HUES48 (cell line): Measurements from ENCODE around the gene WDFY3.

Source experiments
- H3K27ac ChIP-seq: one replicate; pipeline ENCODE4 v1.7.0; 2013; ENCODE audit warnings: low read depth, low read length, inconsistent platforms
- H3K27me3 ChIP-seq: 2 replicates; pipeline ENCODE4 v1.6.1; 2013; ENCODE audit warnings: mild to moderate bottlenecking, low read length; ENCODE audit not compliant: control insufficient read depth, insufficient read depth
- H3K36me3 ChIP-seq: 2 replicates; pipeline ENCODE4 v1.6.1; 2013; ENCODE audit warnings: low read length; ENCODE audit not compliant: control insufficient read depth, insufficient read depth
- H3K4me1 ChIP-seq: 2 replicates; pipeline ENCODE4 v1.6.1; 2013; ENCODE audit warnings: mild to moderate bottlenecking, low read length; ENCODE audit not compliant: control insufficient read depth, insufficient read depth
- H3K4me3 ChIP-seq: 2 replicates; pipeline ENCODE4 v1.5.1; 2013; ENCODE audit warnings: mild to moderate bottlenecking, low read depth, low read length
- H3K9ac ChIP-seq: 2 replicates; pipeline ENCODE4 v1.6.1; 2013; ENCODE audit warnings: mild to moderate bottlenecking, low read depth, low read length, moderate library complexity
- H3K9me3 ChIP-seq: 2 replicates; pipeline ENCODE4 v1.6.1; 2013; ENCODE audit warnings: low read length; ENCODE audit not compliant: control insufficient read depth, insufficient read depth

WDFY3 gene

DNA sequence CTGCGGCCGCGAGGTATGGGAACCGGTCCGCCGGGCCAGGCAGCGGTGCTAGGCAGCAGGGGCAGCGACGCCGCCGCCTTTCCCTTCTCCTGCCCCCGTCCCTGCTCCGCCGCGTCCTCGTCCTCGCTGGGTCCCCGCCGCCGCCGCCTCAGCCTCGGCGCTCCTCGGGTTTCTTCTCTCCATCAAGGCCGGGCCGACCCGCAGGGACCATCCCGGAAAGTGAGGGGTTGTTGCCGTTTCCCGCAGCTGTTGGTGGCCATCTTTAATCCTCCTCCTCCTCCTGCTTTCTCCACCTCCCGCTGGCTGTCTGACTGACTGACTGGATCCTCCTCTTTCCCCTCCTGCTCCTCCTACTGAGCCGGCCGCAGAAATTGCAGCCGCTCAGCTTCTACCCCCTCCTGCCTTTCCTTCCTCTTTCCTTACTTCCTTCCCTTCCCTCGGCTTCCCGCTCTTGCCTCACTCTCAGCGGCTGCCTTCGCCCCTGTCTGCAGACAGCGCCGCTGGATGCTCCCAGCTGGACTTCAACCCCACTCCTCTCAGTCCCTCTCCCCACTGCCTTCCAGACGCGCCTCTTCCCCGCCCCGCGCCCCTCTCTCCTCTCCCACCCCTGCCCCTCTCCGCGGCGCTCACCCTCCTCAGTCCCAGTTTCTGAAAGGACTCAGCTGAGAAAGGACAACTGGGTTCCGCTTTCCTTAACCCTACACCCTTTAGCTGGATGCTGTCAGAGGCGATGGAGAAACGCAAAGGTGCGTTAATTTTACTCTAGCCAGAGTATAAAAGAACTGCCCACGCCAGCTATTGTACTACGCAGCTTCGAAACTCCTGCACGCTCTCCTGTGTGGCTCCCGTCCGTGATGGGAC is at the start of gene WDFY3:
Gene WDFY3 (minus strand): TSS at position 309 of the 861 bp plus-strand sequence. CDS start 106,099 bp downstream, outside the sequence.
- H3K36me3 ChIP-seq: no peaks in the 10 kb centered on the region
- peak within 1 kb of the TSS; percentile 72 for H3K4me3 ChIP-seq
- peaks cover 32% of the 10 kb centered on the region for H3K4me1 ChIP-seq
- H3K27me3 ChIP-seq: no peaks in the 10 kb centered on the region
- no peaks in the 10 kb centered on the region for H3K9me3 ChIP-seq
- peak within 1 kb of the TSS; percentile 92 for H3K27ac ChIP-seq
- peak within 1 kb of the TSS; percentile 88 for H3K9ac ChIP-seq

DNA sequence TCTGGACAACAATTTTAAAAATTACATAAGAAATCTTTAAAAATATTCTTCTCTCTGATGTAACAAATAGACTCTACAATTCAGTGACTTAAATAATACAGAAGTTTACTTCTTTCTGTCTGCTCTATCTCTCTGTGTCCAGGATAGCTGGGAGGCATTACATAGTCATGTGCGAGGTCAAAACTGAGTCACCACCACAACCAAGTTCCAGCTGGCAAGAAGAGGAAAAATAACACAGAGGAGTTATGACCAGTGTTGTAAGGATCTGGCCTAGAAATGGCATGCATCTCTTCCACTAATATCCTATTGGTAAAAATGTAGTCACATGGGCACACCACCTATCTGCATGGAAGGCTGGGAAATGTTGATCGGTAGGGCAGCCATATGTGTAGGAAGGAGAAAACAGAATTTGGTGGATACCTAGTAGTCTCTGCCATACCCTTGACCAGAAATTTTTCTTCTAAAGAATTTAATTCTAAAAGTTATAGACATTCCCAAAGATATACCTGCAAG is 39.4 kb upstream of the WDFY3 start:
- Histone ChIP-seq H3K9me3 (no peaks in the 10 kb centered on the region), H3K9ac (no peak overlapping the region), H3K27me3 (no peaks in the 10 kb centered on the region), H3K4me3 (no peak overlapping the region), H3K4me1 (no peaks in the 10 kb centered on the region; the same call in 1 of the 2 replicates), H3K36me3 (no peaks in the 10 kb centered on the region), H3K27ac (no peak overlapping the region)

GRCh38 chr4:85000343-85000742 is 33.9 kb upstream of the WDFY3 start:
- no peaks in the 10 kb centered on the region for H3K27me3 ChIP-seq
- no peaks in the 10 kb centered on the region for H3K4me1 ChIP-seq

DNA sequence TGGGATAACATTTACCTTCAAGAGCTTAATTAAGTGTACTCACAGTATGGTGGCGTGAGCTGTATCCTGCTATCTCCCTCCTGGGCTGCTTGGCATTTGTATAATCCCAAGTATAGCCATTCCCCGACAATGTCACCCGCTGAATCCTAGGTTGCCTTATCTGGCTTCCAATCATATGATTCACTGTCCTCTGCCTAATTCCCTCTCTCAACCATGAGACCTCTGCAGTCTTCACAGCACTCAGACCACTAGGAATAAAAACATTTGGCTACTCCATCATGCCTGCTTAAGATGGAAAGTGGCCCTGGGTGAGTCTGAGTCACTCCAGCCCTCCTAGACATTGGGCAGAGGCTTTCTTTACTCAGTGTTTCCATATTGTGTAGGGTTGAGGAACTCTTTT is 28.9 kb upstream of the WDFY3 start:
- Histone ChIP-seq H3K27me3 (no peaks in the 10 kb centered on the region), H3K4me3 (no peak overlapping the region), H3K36me3 (no peaks in the 10 kb centered on the region), H3K9me3 (no peaks in the 10 kb centered on the region), H3K9ac (no peak overlapping the region), H3K4me1 (no peaks in the 10 kb centered on the region), H3K27ac (no peak overlapping the region)

More at GRCh38 chr4:85000343-85000742, 33.9 kb upstream of the WDFY3 start:
- no peak overlapping the region for H3K4me3 ChIP-seq
- no peak overlapping the region for H3K27ac ChIP-seq
- H3K36me3 ChIP-seq: no peaks in the 10 kb centered on the region
- no peaks in the 10 kb centered on the region for H3K9me3 ChIP-seq
- H3K9ac ChIP-seq: no peak overlapping the region

DNA sequence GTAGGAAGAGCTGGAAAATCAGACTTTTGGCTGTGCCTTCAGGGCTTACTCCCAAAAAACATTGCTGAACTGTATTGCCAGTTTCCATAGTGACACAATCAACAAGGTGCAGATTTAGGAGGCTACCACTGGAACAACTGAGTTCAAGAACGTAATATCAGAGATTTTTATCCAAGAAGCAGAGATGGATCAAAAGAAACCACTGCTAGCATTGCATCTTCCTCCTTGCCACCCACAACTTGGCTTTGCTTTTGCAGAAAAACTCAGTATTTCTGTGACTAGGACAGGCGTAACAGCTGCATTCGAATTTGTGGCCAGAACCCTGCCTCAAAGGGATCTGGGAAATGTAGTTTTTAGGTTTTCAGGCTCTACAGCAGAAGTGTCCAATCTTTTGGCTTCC is 27.8 kb upstream of the WDFY3 start:
- Histone ChIP-seq H3K27me3 (no peaks in the 10 kb centered on the region), H3K4me1 (no peaks in the 10 kb centered on the region), H3K9me3 (no peaks in the 10 kb centered on the region), H3K27ac (no peak overlapping the region), H3K4me3 (no peak overlapping the region), H3K9ac (no peak overlapping the region; the same call in 1 of the 2 replicates), H3K36me3 (no peaks in the 10 kb centered on the region)

DNA sequence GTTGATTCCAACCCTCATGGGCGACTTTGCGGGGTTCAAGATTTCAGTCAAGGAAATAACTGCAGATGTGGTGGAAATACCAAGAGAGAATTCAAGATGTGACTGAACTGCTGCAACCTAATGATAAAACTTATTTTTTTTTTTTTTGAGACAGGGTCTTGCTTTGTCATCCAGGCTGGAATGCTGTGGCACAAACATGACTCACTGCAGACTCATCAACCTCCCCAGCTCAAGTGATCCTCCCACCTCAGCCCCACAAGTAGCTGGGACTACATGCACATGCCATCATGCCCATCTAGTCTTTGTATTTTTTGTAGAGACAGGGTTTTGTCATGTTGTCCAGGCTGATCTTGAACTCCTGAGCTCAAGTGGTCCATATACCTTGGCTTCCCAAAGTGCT is 19.5 kb upstream of the WDFY3 start:
- Histone ChIP-seq H3K36me3 (no peaks in the 10 kb centered on the region), H3K4me1 (no peaks in the 10 kb centered on the region), H3K9me3 (peaks cover 10% of the 10 kb centered on the region), H3K9ac (no peak overlapping the region), H3K4me3 (no peak overlapping the region), H3K27me3 (no peaks in the 10 kb centered on the region), H3K27ac (no peak overlapping the region)

- H3K9me3 ChIP-seq: no peaks in the 10 kb centered on the region
- no peak overlapping the region for H3K9ac ChIP-seq
- H3K4me1 ChIP-seq: no peaks in the 10 kb centered on the region
- no peaks in the 10 kb centered on the region for H3K36me3 ChIP-seq
- no peak overlapping the region for H3K4me3 ChIP-seq
- no peaks in the 10 kb centered on the region for H3K27me3 ChIP-seq
- no peak overlapping the region for H3K27ac ChIP-seq
Measured at GRCh38 chr4:84977396-84977795, 10.9 kb upstream of the WDFY3 start.

GRCh38 chr4:84973856-84974255 is 7.4 kb upstream of the WDFY3 start:
- H3K27me3 ChIP-seq: no peaks in the 10 kb centered on the region
- no peaks in the 10 kb centered on the region for H3K36me3 ChIP-seq
- H3K9ac ChIP-seq: no peak overlapping the region
- no peaks in the 10 kb centered on the region for H3K9me3 ChIP-seq
- H3K4me1 ChIP-seq: peaks cover 21% of the 10 kb centered on the region
- no peak overlapping the region for H3K4me3 ChIP-seq
- no peak overlapping the region for H3K27ac ChIP-seq

GRCh38 chr4:84971319-84971932 is 4.9 kb upstream of the WDFY3 start:
- Histone ChIP-seq H3K27ac (no peak overlapping the region), H3K36me3 (no peaks in the 10 kb centered on the region), H3K4me3 (no peak overlapping the region), H3K9me3 (no peaks in the 10 kb centered on the region), H3K4me1 (peaks cover 32% of the 10 kb centered on the region), H3K27me3 (no peaks in the 10 kb centered on the region), H3K9ac (no peak overlapping the region)

DNA sequence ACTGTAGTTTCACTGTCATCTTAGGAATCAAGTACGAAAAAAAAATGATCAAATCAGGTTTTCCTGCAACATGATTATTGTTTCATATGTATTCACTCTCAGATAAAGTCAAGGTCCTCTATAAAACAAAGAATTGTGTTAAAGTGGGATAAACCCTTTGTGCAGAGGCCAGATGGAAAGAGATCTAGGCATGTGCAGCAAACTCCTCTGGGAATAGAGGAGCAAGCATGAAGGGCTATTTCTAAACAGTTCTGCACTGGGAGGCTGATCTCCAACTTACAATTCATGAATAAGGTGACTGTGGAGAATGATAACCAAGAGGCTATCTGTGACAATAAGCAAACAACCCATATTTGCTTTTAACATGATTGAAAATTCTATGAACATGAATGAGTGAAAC is 2.4 kb upstream of the WDFY3 start:
- no peaks in the 10 kb centered on the region for H3K27me3 ChIP-seq
- peaks cover 32% of the 10 kb centered on the region for H3K4me1 ChIP-seq
- no peaks in the 10 kb centered on the region for H3K36me3 ChIP-seq
- no peak overlapping the region for H3K27ac ChIP-seq
- no peak overlapping the region for H3K9ac ChIP-seq
- H3K9me3 ChIP-seq: no peaks in the 10 kb centered on the region
- no peak overlapping the region for H3K4me3 ChIP-seq

DNA sequence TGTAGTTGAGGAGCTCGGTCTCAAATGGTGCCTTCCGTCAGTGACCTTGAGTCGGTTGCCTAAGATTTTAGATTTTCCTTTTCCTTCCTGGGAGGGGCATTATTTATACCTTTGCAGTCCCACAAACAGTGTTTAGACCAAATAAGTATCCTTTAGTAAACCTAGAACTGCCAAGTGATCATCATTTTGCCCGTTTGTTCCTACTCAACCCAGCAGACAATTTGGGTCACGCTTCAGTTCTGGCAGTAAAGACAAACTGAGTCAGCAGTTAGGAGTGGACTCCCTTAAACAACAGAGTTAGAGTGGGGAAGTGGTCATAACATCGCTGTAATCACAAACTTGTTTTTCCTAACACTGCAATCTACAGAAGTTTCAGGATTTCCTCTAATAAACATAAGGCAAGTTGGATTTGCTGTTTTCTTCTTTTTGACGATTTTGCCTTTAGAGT is 777 bp upstream of the WDFY3 start:
- Histone ChIP-seq H3K4me3 (peak overlapping the region; percentile 72), H3K9me3 (no peaks in the 10 kb centered on the region), H3K27me3 (no peaks in the 10 kb centered on the region), H3K9ac (no peak overlapping the region), H3K4me1 (peaks cover 32% of the 10 kb centered on the region), H3K27ac (peak overlapping the region; percentile 92), H3K36me3 (no peaks in the 10 kb centered on the region)
